ENCODE measurements around the gene RGPD4.

The RGPD4 gene

DNA sequence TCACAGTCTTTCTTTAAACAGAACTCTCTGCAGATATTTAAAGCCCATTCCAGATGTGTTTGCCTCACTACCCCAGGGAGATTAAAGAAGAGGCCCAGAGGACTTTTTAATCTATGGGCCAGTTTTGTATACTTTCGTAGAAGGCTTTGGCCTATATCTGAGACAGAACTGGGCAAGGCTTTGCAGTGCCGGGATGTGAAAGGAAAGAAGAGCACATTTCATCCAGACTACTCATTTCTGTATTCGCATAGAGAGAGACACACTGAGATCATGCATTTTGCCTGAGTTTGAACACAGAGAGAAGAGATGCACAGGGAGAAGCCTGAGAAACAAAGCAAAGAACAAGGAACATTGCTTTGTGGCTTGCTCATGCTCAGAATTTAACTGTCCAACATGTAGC is 104.7 kb downstream of the RGPD4 start:
- no peak for DNase-seq (ENCODE audit: low spot score)

DNA sequence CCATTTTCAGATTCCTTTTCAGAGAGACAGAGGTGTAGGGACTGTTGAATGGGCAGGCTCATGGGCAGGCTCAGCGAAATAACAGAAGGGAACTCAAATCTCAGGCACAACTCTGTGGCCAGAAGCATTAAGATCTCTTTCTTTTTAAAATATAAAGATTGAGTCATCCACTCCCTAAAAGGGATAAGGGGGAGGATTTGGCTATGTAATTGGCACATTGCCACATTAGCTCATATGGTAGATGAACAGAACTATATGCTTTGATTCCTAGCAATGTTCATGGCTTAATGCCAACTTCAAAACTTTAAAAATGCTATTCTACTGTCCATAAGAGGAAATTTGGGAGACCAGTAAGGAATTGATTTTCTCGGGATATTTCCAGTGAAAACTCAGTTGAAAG is 105.8 kb downstream of the RGPD4 start:
- no peak for DNase-seq (ENCODE audit: low spot score)

DNA sequence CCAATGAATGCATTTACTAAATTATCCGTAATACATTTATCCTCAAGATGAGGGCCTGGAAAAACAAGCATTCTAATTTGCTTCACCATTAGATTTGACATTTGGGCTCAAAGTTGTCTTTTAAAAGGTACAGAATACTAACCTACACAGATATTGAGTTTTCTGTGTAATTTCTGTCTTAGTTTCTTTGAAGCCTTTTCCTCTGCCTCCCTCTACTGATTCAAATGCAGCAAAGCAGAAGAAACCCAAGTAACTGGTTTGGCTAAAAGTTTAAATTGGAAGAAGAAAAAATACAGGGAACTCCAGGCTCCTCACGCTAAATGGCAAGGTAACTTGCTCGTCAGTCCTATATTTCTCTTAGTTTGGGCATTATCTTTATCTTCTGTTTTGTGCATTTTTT is 106.3 kb downstream of the RGPD4 start:
- DNase-seq (ENCODE audit: low spot score), result peak; percentile 16

DNA sequence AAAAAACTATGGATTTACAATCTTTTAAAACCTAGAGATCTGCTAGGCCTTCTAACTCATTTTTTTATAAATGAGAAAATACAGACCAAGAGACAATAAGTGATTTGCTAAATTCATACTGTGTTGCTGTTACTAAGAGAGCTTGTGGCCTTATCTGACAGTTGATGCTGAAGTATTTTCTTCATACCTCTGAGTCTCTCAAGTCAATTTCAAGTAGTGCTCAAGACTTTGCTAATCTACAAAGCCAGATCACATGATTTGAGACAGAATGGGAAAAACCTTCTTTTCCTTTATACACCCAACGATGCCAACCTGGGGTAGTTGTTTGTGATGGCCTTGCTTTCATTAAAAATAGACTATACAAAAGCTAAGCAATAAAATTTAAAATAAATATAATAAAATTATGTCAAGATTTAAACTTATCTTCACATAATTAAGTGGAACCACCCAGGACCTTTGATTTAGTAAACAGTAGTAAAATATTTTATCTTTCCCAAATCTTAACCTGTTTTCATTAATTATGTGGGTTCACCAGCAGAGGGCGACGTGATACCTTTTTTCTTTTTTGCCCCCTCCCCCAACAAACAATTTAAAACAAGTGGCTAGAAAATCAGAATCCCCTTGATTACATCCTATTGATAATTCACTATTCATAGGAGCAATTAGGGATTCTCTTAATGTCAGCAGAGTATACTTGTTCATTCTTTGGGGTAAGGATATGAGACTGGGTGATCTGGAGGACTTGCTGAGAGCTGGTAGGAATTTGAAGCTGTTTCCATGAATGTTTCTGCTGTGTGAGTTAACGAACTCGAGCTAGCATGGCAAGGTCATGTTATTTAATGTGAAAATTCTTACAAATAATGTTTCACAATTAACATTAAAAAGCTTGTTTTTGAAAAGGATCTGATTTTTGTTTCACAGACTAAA is 110.0 kb downstream of the RGPD4 start:
- DNase-seq (ENCODE audit: low spot score), result peak; percentile 13

Data from SW480 (cell line).